ENCODE data around the gene SERINC5.

Gene SERINC5

DNA sequence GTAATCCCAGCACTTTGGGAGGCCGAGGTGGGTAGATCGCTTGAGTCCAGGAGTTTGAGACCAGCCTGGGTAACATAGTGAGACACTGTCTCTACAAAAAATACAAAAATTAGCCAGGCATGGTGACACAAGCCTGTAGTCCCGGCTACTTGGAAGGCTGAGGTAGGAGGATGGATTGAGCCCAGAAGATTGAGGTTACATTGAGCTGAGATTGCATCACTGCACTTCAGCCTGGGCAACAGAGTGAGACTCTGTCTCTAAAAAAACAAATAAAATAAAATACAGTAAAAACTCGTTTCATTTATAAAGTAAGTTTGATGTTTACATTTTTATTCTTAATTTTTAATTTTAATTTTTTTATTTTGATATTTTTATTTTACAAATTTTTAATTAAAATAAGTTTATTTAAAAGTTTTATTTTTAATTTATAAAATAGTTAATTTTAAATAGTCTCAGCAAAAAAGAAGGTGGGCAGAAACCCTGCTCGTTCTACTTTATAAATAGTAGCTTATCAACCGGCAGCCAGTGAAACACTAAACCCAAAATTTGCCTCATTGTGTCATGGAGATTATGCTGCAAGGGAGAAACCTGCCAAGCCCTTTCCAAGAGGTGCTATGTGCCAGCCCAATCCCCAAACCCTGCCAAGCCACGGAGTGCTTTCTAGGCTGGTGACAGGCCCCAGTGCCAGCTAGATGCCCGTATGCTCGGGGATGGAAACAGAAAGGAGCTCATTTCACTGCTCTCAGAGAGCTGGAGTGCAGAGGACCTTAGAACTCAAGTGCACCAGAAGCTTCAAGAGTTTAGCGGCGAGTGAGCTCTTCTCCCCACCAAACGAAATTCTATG, 38.9 kb downstream of the SERINC5 start:
- no peak overlapping the region for H3K27ac ChIP-seq
- TF ChIP-seq ZFX (IDR thresholded peaks at IDR 0.05; ENCODE audit: borderline replicate concordance) = no peak
- TF ChIP-seq, protein P1, sequence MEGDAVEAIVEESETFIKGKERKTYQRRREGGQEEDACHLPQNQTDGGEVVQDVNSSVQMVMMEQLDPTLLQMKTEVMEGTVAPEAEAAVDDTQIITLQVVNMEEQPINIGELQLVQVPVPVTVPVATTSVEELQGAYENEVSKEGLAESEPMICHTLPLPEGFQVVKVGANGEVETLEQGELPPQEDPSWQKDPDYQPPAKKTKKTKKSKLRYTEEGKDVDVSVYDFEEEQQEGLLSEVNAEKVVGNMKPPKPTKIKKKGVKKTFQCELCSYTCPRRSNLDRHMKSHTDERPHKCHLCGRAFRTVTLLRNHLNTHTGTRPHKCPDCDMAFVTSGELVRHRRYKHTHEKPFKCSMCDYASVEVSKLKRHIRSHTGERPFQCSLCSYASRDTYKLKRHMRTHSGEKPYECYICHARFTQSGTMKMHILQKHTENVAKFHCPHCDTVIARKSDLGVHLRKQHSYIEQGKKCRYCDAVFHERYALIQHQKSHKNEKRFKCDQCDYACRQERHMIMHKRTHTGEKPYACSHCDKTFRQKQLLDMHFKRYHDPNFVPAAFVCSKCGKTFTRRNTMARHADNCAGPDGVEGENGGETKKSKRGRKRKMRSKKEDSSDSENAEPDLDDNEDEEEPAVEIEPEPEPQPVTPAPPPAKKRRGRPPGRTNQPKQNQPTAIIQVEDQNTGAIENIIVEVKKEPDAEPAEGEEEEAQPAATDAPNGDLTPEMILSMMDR (IDR thresholded peaks at IDR 0.05) = no peak

DNA sequence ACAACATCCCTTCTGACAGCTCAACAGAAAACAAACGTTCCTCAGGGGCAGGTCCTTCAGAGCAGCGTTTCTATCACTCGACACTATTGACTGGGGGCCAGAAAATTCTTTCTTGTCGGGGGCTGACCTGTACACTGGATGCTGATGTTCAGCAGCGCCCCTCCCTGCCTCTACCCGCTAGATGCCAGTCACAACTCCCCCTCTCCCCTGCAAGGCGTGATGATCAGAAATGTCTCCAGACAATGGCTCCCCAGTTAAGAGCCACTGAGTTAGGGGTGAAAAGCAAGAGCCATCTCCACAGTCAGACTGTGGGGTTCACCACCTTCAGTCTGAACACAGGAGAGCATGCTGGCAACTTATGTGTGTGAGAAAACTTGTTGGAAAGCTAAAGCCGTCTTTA, 39.8 kb downstream of the SERINC5 start:
- TF ChIP-seq, protein P1 (IDR thresholded peaks at IDR 0.05) = no peak
- TF ChIP-seq ZFX (IDR thresholded peaks at IDR 0.05; ENCODE audit: borderline replicate concordance) = no peak
- H3K27ac ChIP-seq = no peak overlapping the region

DNA sequence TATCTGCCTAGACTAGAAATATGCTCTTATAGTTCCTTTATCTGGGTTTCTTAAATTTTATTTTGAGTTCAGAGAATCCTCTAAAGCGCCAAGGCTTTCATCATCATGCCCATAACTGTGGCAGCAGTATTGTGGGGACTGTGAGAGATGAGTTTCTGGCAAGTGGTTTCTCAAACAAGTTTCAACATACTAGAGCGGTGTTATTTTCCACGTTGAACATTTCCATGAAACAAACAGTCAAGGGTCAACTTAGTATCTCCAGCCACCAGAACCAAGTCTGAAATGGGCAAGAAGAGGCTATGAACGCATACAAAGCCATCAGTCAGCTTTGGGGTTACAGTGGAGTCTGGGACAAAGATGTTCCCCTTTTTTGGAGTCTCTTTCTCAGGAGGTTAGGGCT, 40.3 kb downstream of the SERINC5 start:
- no peak overlapping the region for H3K27ac ChIP-seq
- TF ChIP-seq, protein P1 (IDR thresholded peaks at IDR 0.05) = no peak
- no peak for TF ChIP-seq ZFX (IDR thresholded peaks at IDR 0.05; ENCODE audit: borderline replicate concordance)

GRCh38 chr5:80213466-80213865, 42.4 kb downstream of the SERINC5 start:
- TF ChIP-seq, protein P1 (IDR thresholded peaks at IDR 0.05) = no peak
- TF ChIP-seq ZFX (IDR thresholded peaks at IDR 0.05; ENCODE audit: borderline replicate concordance) = no peak
- no peak overlapping the region for H3K27ac ChIP-seq

- TF ChIP-seq, protein P1 (IDR thresholded peaks at IDR 0.05) = no peak
- no peak for TF ChIP-seq ZFX (IDR thresholded peaks at IDR 0.05; ENCODE audit: borderline replicate concordance)
- no peak overlapping the region for H3K27ac ChIP-seq
Measured at GRCh38 chr5:80212171-80212667, 43.6 kb downstream of the SERINC5 start.

DNA sequence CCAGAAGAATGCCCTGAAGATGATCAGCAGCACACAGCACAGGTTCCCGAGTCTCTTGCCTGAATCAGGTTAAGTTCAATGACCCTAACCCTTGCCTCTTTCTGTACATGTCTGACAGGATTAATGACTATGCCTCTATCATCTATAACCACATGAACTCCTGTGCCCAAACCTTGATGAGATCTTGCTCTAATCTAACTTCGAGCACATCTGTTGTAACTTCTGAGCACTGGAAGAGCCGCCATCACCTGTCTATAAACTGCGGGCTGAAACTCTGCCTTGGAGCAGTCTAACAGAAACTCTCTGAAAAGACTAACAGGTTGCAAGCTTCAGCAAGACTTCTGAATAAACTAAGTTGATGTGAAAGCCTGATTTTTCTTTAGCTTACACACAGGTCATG, 44.5 kb downstream of the SERINC5 start:
- TF ChIP-seq, protein P1 (IDR thresholded peaks at IDR 0.05) = no peak
- no peak for TF ChIP-seq ZFX (IDR thresholded peaks at IDR 0.05; ENCODE audit: borderline replicate concordance)
- no peak overlapping the region for H3K27ac ChIP-seq

DNA sequence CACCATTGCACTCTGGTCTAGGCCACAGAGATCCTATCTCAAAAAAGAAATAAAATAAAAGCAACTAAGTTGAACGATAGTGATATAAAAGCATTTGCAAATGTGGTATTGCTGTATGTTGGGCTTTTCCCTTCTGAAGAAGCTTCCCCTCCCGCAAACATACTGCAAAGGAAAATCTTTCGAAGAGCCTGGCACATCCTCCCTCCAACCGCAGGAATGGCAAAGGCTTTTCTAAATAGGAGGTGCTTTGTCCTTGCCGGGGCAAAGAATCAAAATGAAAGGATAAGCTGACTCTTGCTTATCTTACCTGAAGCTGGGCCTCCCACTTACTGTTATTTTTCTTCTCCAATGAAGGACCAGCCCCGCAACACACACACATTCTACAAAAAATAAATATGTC, 45.8 kb downstream of the SERINC5 start:
- no peak for TF ChIP-seq ZFX (IDR thresholded peaks at IDR 0.05; ENCODE audit: borderline replicate concordance)
- TF ChIP-seq, protein P1 (IDR thresholded peaks at IDR 0.05) = no peak
- H3K27ac ChIP-seq = no peak overlapping the region
